GM18868 (cell line): Measurements from ENCODE around the gene ERICH4.
A peak's percentile ranks its signal among the peaks of the same experiment; 100 is the strongest.
"Not testable (repeated sequence)": the region's sequence is repeated elsewhere in the genome, so short reads cannot be mapped to it uniquely, and the experiment has no call there.

Source experiments
- ATAC-seq: cut with Tn5 transposase; IDR thresholded peaks from one replicate; pipeline ENCODE4 v1.9.1; 2021; ENCODE audit warnings: mild to moderate bottlenecking, moderate library complexity; ENCODE audit not compliant: unreplicated experiment

The ERICH4 gene

GRCh38 chr19:41434450-41434849 lies 8.5 kb upstream of the ERICH4 start:
- no peak for ATAC-seq

GRCh38 chr19:41435376-41435775 lies 7.6 kb upstream of the ERICH4 start:
- not testable (repeated sequence) for ATAC-seq

GRCh38 chr19:41435936-41436673 lies 6.9 kb upstream of the ERICH4 start:
- no peak for ATAC-seq

- ATAC-seq, result no peak
Measured at GRCh38 chr19:41436674-41436951, 6.3 kb upstream of the ERICH4 start.

- ATAC-seq, result no peak
Measured at GRCh38 chr19:41437944-41438574, 4.9 kb upstream of the ERICH4 start.

- ATAC-seq, result peak; percentile 92
Measured at GRCh38 chr19:41439441-41440222, 3.3 kb upstream of the ERICH4 start, which contains the start of gene DMAC2. Gene DMAC2 (minus strand): TSS chr19:41439912. CDS start chr19:41439899, 13 bp downstream.

GRCh38 chr19:41441321-41441945 lies 1.5 kb upstream of the ERICH4 start:
- no peak for ATAC-seq

GRCh38 chr19:41443813-41444455 lies 978 bp downstream of the ERICH4 start:
- no peak for ATAC-seq

- ATAC-seq, result no peak
Measured at GRCh38 chr19:41445575-41445974, 2.6 kb downstream of the ERICH4 start.

GRCh38 chr19:41447732-41448332 lies 4.9 kb downstream of the ERICH4 start:
- ATAC-seq, result no peak

- peak; percentile 46 for ATAC-seq
Measured at GRCh38 chr19:41449079-41449864, 6.3 kb downstream of the ERICH4 start.

GRCh38 chr19:41449865-41450178 lies 6.9 kb downstream of the ERICH4 start:
- ATAC-seq, result no peak

- no peak for ATAC-seq
Measured at GRCh38 chr19:41452584-41453275, 9.8 kb downstream of the ERICH4 start.

GRCh38 chr19:41455936-41456335 lies 13.0 kb downstream of the ERICH4 start:
- no peak for ATAC-seq

GRCh38 chr19:41456342-41456918 lies 13.5 kb downstream of the ERICH4 start:
- ATAC-seq, result no peak

- ATAC-seq, result peak; percentile 70
Measured at GRCh38 chr19:41457241-41457640, 14.3 kb downstream of the ERICH4 start.

GRCh38 chr19:41462497-41462896 lies 19.5 kb downstream of the ERICH4 start:
- ATAC-seq, result no peak

GRCh38 chr19:41463257-41464256 lies 20.6 kb downstream of the ERICH4 start:
- ATAC-seq, result not testable (repeated sequence)
